GM12878 (cell line): Measurements from ENCODE around the gene MRPS18A. TPM values are rescaled to one million over a fixed set of nuclear protein-coding genes. Genes with fewer than 3 reads are reported as not detected.

Source experiments
- NR2F1 ChIP-seq: fragments of 450-650 bp; conservative IDR thresholded peaks from 2 replicates; pipeline ENCODE4 v1.6.1; 2017; ENCODE audit warnings: mild to moderate bottlenecking
- SMC3 ChIP-seq: IDR thresholded peaks from 2 replicates; pipeline ENCODE4 v1.6.1; 2011; ENCODE audit warnings: low read length, improper control_type of control experiment, borderline replicate concordance
- ZNF687 ChIP-seq: fragments of 450-650 bp; IDR thresholded peaks from 2 replicates; pipeline ENCODE4 v1.6.1; 2017; ENCODE audit warnings: mild to moderate bottlenecking, moderate library complexity
- polyA plus RNA-seq, 11 experiments: library from polyadenylated mRNA; depleted of rRNA in 4 of 11; unstranded in 6 of 11; stranded (reverse) in 5 of 11; fragments of >200 nt; fragmentation: Nextera tagmentation in 4 of 11; fragmentation: Illumina TruSeq in 1 of 11; extraction: Ambion mirVana in 4 of 11; extraction: Trizol in 1 of 11; gene quantifications; 1 replicate in 1 of 11; 2 replicates in 10 of 11; pipeline versions ENCODE4 v1.2.1 to v1.2.3, GENCODE V29; 2011 to 2016; ENCODE audit warnings: inconsistent platforms in 2 of 11, missing spikeins in 2 of 11, low read depth in 1 of 11
- total RNA-seq, 4 experiments: library from RNA; depleted of rRNA in 3 of 4; stranded (reverse); fragments of >200 nt in 3 of 4; fragmentation: Illumina TruSeq in 1 of 4; extraction: Trizol in 1 of 4; gene quantifications; 2 replicates each; pipeline versions ENCODE4 v1.2.1 to v1.2.3, GENCODE V29; 2013 to 2021

The MRPS18A gene
- total and polyA plus RNA-seq, 10 of the 15 experiments (the other 5 are each of a cell fraction or from before 2014, with no cell fraction given): 66.3 to 158 (median 98.7) TPM

- TF ChIP-seq ZNF687 (no peak), SMC3 (no peak), NR2F1 (no peak)
These were observed 65.8 kb downstream of the MRPS18A start (continued) for GRCh38 chr6:43621836-43622180.

Other genes with a start within 250 kb of the MRPS18A start
Only the 7 nearest of the 11 such genes appear.
- 40.0 and 42.8 TPM in 2 replicates for gene POLR1C, start 170.7 kb downstream of the MRPS18A start, total RNA-seq (2014; rRNA removed)
- 39.0 and 40.7 TPM in 2 replicates for gene POLR1C, start 170.7 kb downstream of the MRPS18A start, total RNA-seq (2014; rRNA removed; fragmentation: Illumina TruSeq; extraction: Trizol)
- gene POLR1C, start 170.7 kb downstream of the MRPS18A start, total RNA-seq (2021): 48.9 and 51.2 TPM in 2 replicates
- gene POLR1C, start 170.7 kb downstream of the MRPS18A start, polyA plus RNA-seq (2011; rRNA removed): 93.5 and 108 TPM in 2 replicates
- 63.9 and 96.9 TPM in 2 replicates for gene POLR1C, start 170.7 kb downstream of the MRPS18A start, polyA plus RNA-seq (2014; fragmentation: Illumina TruSeq; extraction: Trizol)
- 100 to 1,000 TPM; 164 to 180 TPM for gene POLR1C, start 170.7 kb downstream of the MRPS18A start, polyA plus RNA-seq (2014; fragmentation: Nextera tagmentation; extraction: Ambion mirVana)
- gene POLR1C, start 170.7 kb downstream of the MRPS18A start, polyA plus RNA-seq (2014; rRNA removed): 51.2 and 53.9 TPM in 2 replicates
- gene POLR1C, start 170.7 kb downstream of the MRPS18A start, polyA plus RNA-seq (2016; fragmentation: Nextera tagmentation; extraction: Ambion mirVana): 10 to 100 TPM; 68.5 to 72.1 TPM
- gene XPO5, start 111.8 kb downstream of the MRPS18A start, total RNA-seq (2014; rRNA removed): 42.1 and 55.9 TPM in 2 replicates
- gene XPO5, start 111.8 kb downstream of the MRPS18A start, total RNA-seq (2014; rRNA removed; fragmentation: Illumina TruSeq; extraction: Trizol): 33.3 and 34.3 TPM in 2 replicates
- 56.9 and 76.0 TPM in 2 replicates for gene XPO5, start 111.8 kb downstream of the MRPS18A start, total RNA-seq (2021)
- gene XPO5, start 111.8 kb downstream of the MRPS18A start, polyA plus RNA-seq (2011; rRNA removed): 56.8 and 68.5 TPM in 2 replicates
- gene XPO5, start 111.8 kb downstream of the MRPS18A start, polyA plus RNA-seq (2014; fragmentation: Illumina TruSeq; extraction: Trizol): 40.2 and 48.0 TPM in 2 replicates
- gene XPO5, start 111.8 kb downstream of the MRPS18A start, polyA plus RNA-seq (2014; fragmentation: Nextera tagmentation; extraction: Ambion mirVana): 10 to 100 TPM; 11.3 to 21.7 TPM
- 41.0 and 41.1 TPM in 2 replicates for gene XPO5, start 111.8 kb downstream of the MRPS18A start, polyA plus RNA-seq (2014; rRNA removed)
- 10 to 100 TPM; 38.2 to 49.6 TPM for gene XPO5, start 111.8 kb downstream of the MRPS18A start, polyA plus RNA-seq (2016; fragmentation: Nextera tagmentation; extraction: Ambion mirVana)
- 16.5 and 17.8 TPM in 2 replicates for gene POLH, start 111.6 kb downstream of the MRPS18A start, total RNA-seq (2014; rRNA removed)
- 16.2 and 17.7 TPM in 2 replicates for gene POLH, start 111.6 kb downstream of the MRPS18A start, total RNA-seq (2014; rRNA removed; fragmentation: Illumina TruSeq; extraction: Trizol)
- 22.8 and 28.0 TPM in 2 replicates for gene POLH, start 111.6 kb downstream of the MRPS18A start, total RNA-seq (2021)
- gene POLH, start 111.6 kb downstream of the MRPS18A start, polyA plus RNA-seq (2011; rRNA removed): 33.6 and 43.4 TPM in 2 replicates
- 19.6 and 19.7 TPM in 2 replicates for gene POLH, start 111.6 kb downstream of the MRPS18A start, polyA plus RNA-seq (2014; fragmentation: Illumina TruSeq; extraction: Trizol)
- gene POLH, start 111.6 kb downstream of the MRPS18A start, polyA plus RNA-seq (2014; fragmentation: Nextera tagmentation; extraction: Ambion mirVana): 1 to 10 TPM; 5.5 to 6.3 TPM
- gene POLH, start 111.6 kb downstream of the MRPS18A start, polyA plus RNA-seq (2014; rRNA removed): 12.3 and 13.1 TPM in 2 replicates
- gene POLH, start 111.6 kb downstream of the MRPS18A start, polyA plus RNA-seq (2016; fragmentation: Nextera tagmentation; extraction: Ambion mirVana): 10 to 100 TPM; 23.5 to 26.0 TPM
- gene GTPBP2, start 58.5 kb downstream of the MRPS18A start, total RNA-seq (2014; rRNA removed): 47.1 and 52.9 TPM in 2 replicates
- gene GTPBP2, start 58.5 kb downstream of the MRPS18A start, total RNA-seq (2014; rRNA removed; fragmentation: Illumina TruSeq; extraction: Trizol): 32.4 and 34.0 TPM in 2 replicates
- gene GTPBP2, start 58.5 kb downstream of the MRPS18A start, total RNA-seq (2021): 46.0 and 50.3 TPM in 2 replicates
- 51.3 and 63.4 TPM in 2 replicates for gene GTPBP2, start 58.5 kb downstream of the MRPS18A start, polyA plus RNA-seq (2011; rRNA removed)
- gene GTPBP2, start 58.5 kb downstream of the MRPS18A start, polyA plus RNA-seq (2014; fragmentation: Illumina TruSeq; extraction: Trizol): 47.9 and 51.6 TPM in 2 replicates
- gene GTPBP2, start 58.5 kb downstream of the MRPS18A start, polyA plus RNA-seq (2014; fragmentation: Nextera tagmentation; extraction: Ambion mirVana): 10 to 100 TPM; 11.8 to 18.2 TPM
- 50.9 and 51.5 TPM in 2 replicates for gene GTPBP2, start 58.5 kb downstream of the MRPS18A start, polyA plus RNA-seq (2014; rRNA removed)
- 1 to 10 TPM; 5.9 to 6.0 TPM for gene GTPBP2, start 58.5 kb downstream of the MRPS18A start, polyA plus RNA-seq (2016; fragmentation: Nextera tagmentation; extraction: Ambion mirVana)
- gene MAD2L1BP, start 52.0 kb downstream of the MRPS18A start, total RNA-seq (2014; rRNA removed): 50.2 and 52.5 TPM in 2 replicates
- gene MAD2L1BP, start 52.0 kb downstream of the MRPS18A start, total RNA-seq (2014; rRNA removed; fragmentation: Illumina TruSeq; extraction: Trizol): 37.4 and 43.8 TPM in 2 replicates
- 33.6 and 39.2 TPM in 2 replicates for gene MAD2L1BP, start 52.0 kb downstream of the MRPS18A start, total RNA-seq (2021)
- gene MAD2L1BP, start 52.0 kb downstream of the MRPS18A start, polyA plus RNA-seq (2011; rRNA removed): 53.1 and 69.4 TPM in 2 replicates
- 51.4 and 61.2 TPM in 2 replicates for gene MAD2L1BP, start 52.0 kb downstream of the MRPS18A start, polyA plus RNA-seq (2014; fragmentation: Illumina TruSeq; extraction: Trizol)
- gene MAD2L1BP, start 52.0 kb downstream of the MRPS18A start, polyA plus RNA-seq (2014; fragmentation: Nextera tagmentation; extraction: Ambion mirVana): 100 to 1,000 TPM in 1 of 2 experiments, 10 to 100 TPM in 1; 96.4 to 155 TPM
- gene MAD2L1BP, start 52.0 kb downstream of the MRPS18A start, polyA plus RNA-seq (2014; rRNA removed): 49.1 and 50.1 TPM in 2 replicates
- gene MAD2L1BP, start 52.0 kb downstream of the MRPS18A start, polyA plus RNA-seq (2016; fragmentation: Nextera tagmentation; extraction: Ambion mirVana): 10 to 100 TPM; 59.3 to 61.6 TPM
- not detected in 2 replicates for gene RSPH9, start 42.8 kb downstream of the MRPS18A start, total RNA-seq (2014; rRNA removed)
- not detected in 2 replicates for gene RSPH9, start 42.8 kb downstream of the MRPS18A start, total RNA-seq (2014; rRNA removed; fragmentation: Illumina TruSeq; extraction: Trizol)
- gene RSPH9, start 42.8 kb downstream of the MRPS18A start, total RNA-seq (2021): not detected in 2 replicates
- gene RSPH9, start 42.8 kb downstream of the MRPS18A start, polyA plus RNA-seq (2011; rRNA removed): not detected in 2 replicates
- gene RSPH9, start 42.8 kb downstream of the MRPS18A start, polyA plus RNA-seq (2014; fragmentation: Illumina TruSeq; extraction: Trizol): not detected in 2 replicates
- gene RSPH9, start 42.8 kb downstream of the MRPS18A start, polyA plus RNA-seq (2014; fragmentation: Nextera tagmentation; extraction: Ambion mirVana): under 1 TPM; 0.26 to 0.31 TPM
- gene RSPH9, start 42.8 kb downstream of the MRPS18A start, polyA plus RNA-seq (2014; rRNA removed): 0.06 TPM in 1 of 2 replicates, not detected in the other
- under 1 TPM; 0.40 to 0.63 TPM for gene RSPH9, start 42.8 kb downstream of the MRPS18A start, polyA plus RNA-seq (2016; fragmentation: Nextera tagmentation; extraction: Ambion mirVana)
- gene VEGFA, start 82.4 kb upstream of the MRPS18A start, total RNA-seq (2014; rRNA removed): 23.2 and 26.8 TPM in 2 replicates
- 11.1 and 11.4 TPM in 2 replicates for gene VEGFA, start 82.4 kb upstream of the MRPS18A start, total RNA-seq (2014; rRNA removed; fragmentation: Illumina TruSeq; extraction: Trizol)
- gene VEGFA, start 82.4 kb upstream of the MRPS18A start, total RNA-seq (2021): 24.5 and 29.5 TPM in 2 replicates
- gene VEGFA, start 82.4 kb upstream of the MRPS18A start, polyA plus RNA-seq (2011; rRNA removed): 86.0 and 140 TPM in 2 replicates
- 18.1 and 22.4 TPM in 2 replicates for gene VEGFA, start 82.4 kb upstream of the MRPS18A start, polyA plus RNA-seq (2014; fragmentation: Illumina TruSeq; extraction: Trizol)
- gene VEGFA, start 82.4 kb upstream of the MRPS18A start, polyA plus RNA-seq (2014; fragmentation: Nextera tagmentation; extraction: Ambion mirVana): 1 to 10 TPM; 2.9 to 4.3 TPM
- 25.6 and 27.2 TPM in 2 replicates for gene VEGFA, start 82.4 kb upstream of the MRPS18A start, polyA plus RNA-seq (2014; rRNA removed)
- 1 to 10 TPM in 1 of 2 experiments, under 1 TPM in 1; 0.96 to 1.3 TPM for gene VEGFA, start 82.4 kb upstream of the MRPS18A start, polyA plus RNA-seq (2016; fragmentation: Nextera tagmentation; extraction: Ambion mirVana)